DOHH2 (cell line): Measurements from ENCODE around the gene HSD3B1.

Source experiments
- H3F3A ChIP-seq: fragments of 200-600 bp; sonication (generic), shearing (Covaris generic); 2 replicates; pipeline ENCODE4 v1.6.0; 2016; ENCODE audit warnings: antibody characterized with exemption, mild to moderate bottlenecking; ENCODE audit not compliant: control insufficient read depth, insufficient read depth
- H3K27ac ChIP-seq: fragments of 200-600 bp; sonication (generic); 2 replicates; pipeline ENCODE4 v1.5.1; 2014; ENCODE audit warnings: low read depth, mild to moderate bottlenecking, low read length, moderate library complexity
- H3K27me3 ChIP-seq: fragments of 200-600 bp; sonication (generic); 2 replicates; pipeline ENCODE4 v1.6.1; 2014; ENCODE audit warnings: mild to moderate bottlenecking, low read length, mixed read lengths; ENCODE audit not compliant: control insufficient read depth
- H3K36me3 ChIP-seq: fragments of 200-600 bp; sonication (generic); 2 replicates; pipeline ENCODE4 v1.6.1; 2014; ENCODE audit warnings: mild to moderate bottlenecking, low read length, moderate library complexity, mixed read lengths; ENCODE audit not compliant: control insufficient read depth
- H3K4me1 ChIP-seq: fragments of 200-600 bp; sonication (generic); 2 replicates; pipeline ENCODE4 v1.6.1; 2014; ENCODE audit warnings: mild to moderate bottlenecking, low read length, mixed read lengths; ENCODE audit not compliant: control insufficient read depth
- H3K4me2 ChIP-seq: fragments of 200-600 bp; sonication (generic); 2 replicates; pipeline ENCODE4 v1.6.0; 2014; ENCODE audit warnings: mild to moderate bottlenecking, low read length, moderate library complexity
- H3K4me3 ChIP-seq: fragments of 200-600 bp; sonication (generic); 2 replicates; pipeline ENCODE4 v1.5.1; 2014; ENCODE audit warnings: mild to moderate bottlenecking, low read length, mixed read lengths
- H3K79me2 ChIP-seq: fragments of 200-600 bp; sonication (generic); 2 replicates; pipeline ENCODE4 v1.6.1; 2014; ENCODE audit warnings: mild to moderate bottlenecking, low read length, mixed read lengths; ENCODE audit not compliant: control insufficient read depth
- H3K9me2 ChIP-seq: fragments of 200-600 bp; sonication (generic); replicated peaks from 2 replicates; pipeline ENCODE4 v1.6.1; 2014; ENCODE audit warnings: mild to moderate bottlenecking, low read length, mixed read lengths; ENCODE audit not compliant: control insufficient read depth
- H3K9me3 ChIP-seq: fragments of 200-600 bp; sonication (generic); 2 replicates; pipeline ENCODE4 v1.6.1; 2014; ENCODE audit warnings: antibody characterized with exemption, low read length, mixed read lengths; ENCODE audit not compliant: control insufficient read depth, insufficient read depth
- H4K20me1 ChIP-seq: fragments of 200-600 bp; sonication (generic); 2 replicates; pipeline ENCODE4 v1.6.0; 2014; ENCODE audit warnings: low read depth, mild to moderate bottlenecking, antibody characterized with exemption, low read length, moderate library complexity; ENCODE audit not compliant: control insufficient read depth, insufficient read depth
- EZH2phosphoT487 ChIP-seq: fragments of 200-600 bp; sonication (generic); IDR thresholded peaks from 2 replicates; pipeline ENCODE4 v1.6.1; 2017; ENCODE audit warnings: borderline replicate concordance, mild to moderate bottlenecking, antibody characterized with exemption, low read length, moderate library complexity, mixed read lengths
- TF ChIP-seq, protein P1 (sequence below): fragments of 200-600 bp; sonication (generic); IDR thresholded peaks from one replicate; pipeline ENCODE4 v1.5.1; 2014; ENCODE audit warnings: antibody characterized with exemption, mild to moderate bottlenecking, low read depth, low read length; ENCODE audit not compliant: poor library complexity, severe bottlenecking

Gene HSD3B1

GRCh38 chr1:119472080-119472818 is 34.8 kb upstream of the HSD3B1 start:
- H3K4me1 ChIP-seq = no peaks in the 10 kb centered on the region
- H3K4me3 ChIP-seq = no peak overlapping the region
- no peaks in the 10 kb centered on the region for H4K20me1 ChIP-seq
- no peaks in the 10 kb centered on the region for H3K79me2 ChIP-seq
- no peak overlapping the region for H3K27ac ChIP-seq
- H3K36me3 ChIP-seq = no peaks in the 10 kb centered on the region
- no peaks in the 10 kb centered on the region for H3K27me3 ChIP-seq
- TF ChIP-seq EZH2phosphoT487 = no peak
- TF ChIP-seq, protein P1, sequence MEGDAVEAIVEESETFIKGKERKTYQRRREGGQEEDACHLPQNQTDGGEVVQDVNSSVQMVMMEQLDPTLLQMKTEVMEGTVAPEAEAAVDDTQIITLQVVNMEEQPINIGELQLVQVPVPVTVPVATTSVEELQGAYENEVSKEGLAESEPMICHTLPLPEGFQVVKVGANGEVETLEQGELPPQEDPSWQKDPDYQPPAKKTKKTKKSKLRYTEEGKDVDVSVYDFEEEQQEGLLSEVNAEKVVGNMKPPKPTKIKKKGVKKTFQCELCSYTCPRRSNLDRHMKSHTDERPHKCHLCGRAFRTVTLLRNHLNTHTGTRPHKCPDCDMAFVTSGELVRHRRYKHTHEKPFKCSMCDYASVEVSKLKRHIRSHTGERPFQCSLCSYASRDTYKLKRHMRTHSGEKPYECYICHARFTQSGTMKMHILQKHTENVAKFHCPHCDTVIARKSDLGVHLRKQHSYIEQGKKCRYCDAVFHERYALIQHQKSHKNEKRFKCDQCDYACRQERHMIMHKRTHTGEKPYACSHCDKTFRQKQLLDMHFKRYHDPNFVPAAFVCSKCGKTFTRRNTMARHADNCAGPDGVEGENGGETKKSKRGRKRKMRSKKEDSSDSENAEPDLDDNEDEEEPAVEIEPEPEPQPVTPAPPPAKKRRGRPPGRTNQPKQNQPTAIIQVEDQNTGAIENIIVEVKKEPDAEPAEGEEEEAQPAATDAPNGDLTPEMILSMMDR = no peak
- H3K4me2 ChIP-seq = no peak overlapping the region
- no peaks in the 10 kb centered on the region for H3K9me3 ChIP-seq
- no peaks in the 10 kb centered on the region for H3K9me2 ChIP-seq
- H3F3A ChIP-seq = no peaks in the 10 kb centered on the region

DNA sequence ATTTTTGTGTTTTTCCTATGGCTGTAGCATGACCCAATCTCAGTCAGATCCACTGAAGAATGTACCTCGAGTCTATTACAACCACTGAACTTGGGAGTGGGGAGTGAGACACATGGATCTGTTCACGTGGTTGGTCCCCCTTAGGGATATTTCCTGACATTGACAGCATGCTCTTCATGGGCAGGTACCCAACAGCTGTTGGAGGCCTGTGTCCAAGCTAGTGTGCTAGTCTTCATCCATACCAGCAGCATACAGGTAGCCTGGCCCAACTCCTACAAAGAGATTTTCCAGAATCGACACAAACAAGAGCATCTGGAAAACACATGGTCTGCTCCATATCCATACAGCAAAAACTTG is 34.2 kb upstream of the HSD3B1 start:
- Histone ChIP-seq H3K79me2 (no peaks in the 10 kb centered on the region), H3K27ac (no peak overlapping the region), H3K36me3 (no peaks in the 10 kb centered on the region), H4K20me1 (no peaks in the 10 kb centered on the region), H3K4me3 (no peak overlapping the region), H3K4me1 (no peaks in the 10 kb centered on the region), H3K9me2 (no peaks in the 10 kb centered on the region), H3K9me3 (no peaks in the 10 kb centered on the region), H3F3A (no peaks in the 10 kb centered on the region), H3K4me2 (no peak overlapping the region), H3K27me3 (no peaks in the 10 kb centered on the region)
- no peak for TF ChIP-seq EZH2phosphoT487
- TF ChIP-seq, protein P1 = no peak

DNA sequence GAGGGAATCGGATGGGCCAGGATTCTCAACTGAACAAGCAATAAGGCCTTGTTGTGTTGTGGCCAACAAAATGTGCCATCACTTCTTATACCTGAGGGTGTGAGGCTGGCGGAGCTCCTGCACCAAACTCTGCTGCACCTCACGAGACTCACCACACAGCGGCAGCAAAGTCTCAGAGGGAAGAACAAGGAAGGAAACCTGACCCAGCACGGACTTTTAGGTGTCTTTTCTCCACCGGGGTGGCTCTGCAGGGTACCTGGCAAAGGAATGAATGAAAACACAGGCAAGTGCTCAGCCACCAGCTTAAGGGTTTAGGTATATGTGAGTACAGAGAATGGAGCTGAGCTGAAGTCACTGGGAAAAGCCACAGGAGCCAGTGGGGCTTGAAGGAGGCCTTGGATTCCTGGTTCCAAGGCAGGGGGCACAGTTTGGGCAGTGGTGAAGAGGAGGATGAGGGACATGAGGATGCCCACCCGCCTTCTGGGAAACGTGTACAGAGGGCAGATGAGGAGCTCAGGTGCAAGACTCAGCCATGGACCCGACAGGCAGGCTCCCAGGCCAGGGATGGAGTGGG is 31.1 kb upstream of the HSD3B1 start:
- H3K79me2 ChIP-seq = no peaks in the 10 kb centered on the region
- H3K36me3 ChIP-seq = no peaks in the 10 kb centered on the region
- no peaks in the 10 kb centered on the region for H3K9me2 ChIP-seq
- no peak overlapping the region for H3K27ac ChIP-seq
- H3K4me2 ChIP-seq = no peak overlapping the region
- no peaks in the 10 kb centered on the region for H3K27me3 ChIP-seq
- no peak for TF ChIP-seq EZH2phosphoT487
- TF ChIP-seq, protein P1 = peak; percentile 58
- H3K9me3 ChIP-seq = no peaks in the 10 kb centered on the region
- H3F3A ChIP-seq = no peaks in the 10 kb centered on the region
- H3K4me1 ChIP-seq = no peaks in the 10 kb centered on the region
- no peaks in the 10 kb centered on the region for H4K20me1 ChIP-seq
- no peak overlapping the region for H3K4me3 ChIP-seq
